Liver (tissue), 3 donors: ENCODE data around the gene FAM53C.

Source experiments
- CTCF ChIP-seq: fragments of 150-350 bp; IDR thresholded peaks from 2 replicates; pipeline ENCODE4 v1.5.1; 2017; ENCODE audit warnings: improper control_type of control experiment, low read depth, low read length; ENCODE audit not compliant: missing input control
- EGR1 ChIP-seq, 2 donors: IDR thresholded peaks; 2 replicates each; pipeline ENCODE4 v1.6.1; 2016 to 2018; ENCODE audit warnings: antibody characterized with exemption in 2 of 2, low read depth in 2 of 2
- FOXA1 ChIP-seq: IDR thresholded peaks from 2 replicates; pipeline ENCODE4 v1.6.1; 2016; ENCODE audit warnings: antibody characterized with exemption
- GABPA ChIP-seq, 2 donors: IDR thresholded peaks in 1 of 2; conservative IDR thresholded peaks in 1 of 2; 2 replicates each; pipeline ENCODE4 v1.6.1; 2016; ENCODE audit warnings: antibody characterized with exemption in 2 of 2, mild to moderate bottlenecking in 1 of 2, moderate library complexity in 1 of 2
- JUND ChIP-seq, 2 donors: IDR thresholded peaks; 2 replicates each; pipeline ENCODE4 v1.6.1; 2016; ENCODE audit warnings: antibody characterized with exemption in 2 of 2
- MAX ChIP-seq: IDR thresholded peaks from 2 replicates; pipeline ENCODE4 v1.6.1; 2016; ENCODE audit warnings: antibody characterized with exemption
- RAD21 ChIP-seq, 2 donors: IDR thresholded peaks; 2 replicates each; pipeline ENCODE4 v1.6.1; 2016; ENCODE audit warnings: antibody characterized with exemption in 2 of 2, mild to moderate bottlenecking in 2 of 2
- REST ChIP-seq: IDR thresholded peaks from 2 replicates; pipeline ENCODE4 v1.6.1; 2016; ENCODE audit warnings: antibody characterized with exemption, mild to moderate bottlenecking
- RXRA ChIP-seq, 2 donors: IDR thresholded peaks; 2 replicates each; pipeline ENCODE4 v1.6.1; 2017 to 2018; ENCODE audit warnings: antibody characterized with exemption in 2 of 2, mild to moderate bottlenecking in 1 of 2
- SP1 ChIP-seq: IDR thresholded peaks from 2 replicates; pipeline ENCODE4 v1.6.1; 2018; ENCODE audit warnings: antibody characterized with exemption, mild to moderate bottlenecking
- TAF1 ChIP-seq: conservative IDR thresholded peaks from 2 replicates; pipeline ENCODE4 v1.6.1; 2016; ENCODE audit warnings: antibody characterized with exemption, mild to moderate bottlenecking
- YY1 ChIP-seq: IDR thresholded peaks from 2 replicates; pipeline ENCODE4 v1.6.1; 2016; ENCODE audit warnings: antibody characterized with exemption, mild to moderate bottlenecking
- ZBTB33 ChIP-seq: IDR thresholded peaks from 2 replicates; pipeline ENCODE4 v1.6.1; 2016; ENCODE audit warnings: antibody characterized with exemption
- donor health status: healthy.
- donor health status: healthy.

GRCh38 chr5:138386290-138386689 is 48.2 kb downstream of the FAM53C start:
- TF ChIP-seq CTCF = no peak
- no peak for TF ChIP-seq REST
- no peak for TF ChIP-seq SP1
- TF ChIP-seq RXRA (IDR thresholded peaks at IDR 0.05) = no peak
- no peak for TF ChIP-seq EGR1 (IDR thresholded peaks at IDR 0.05; ENCODE audit: low read depth in 2 of 2)
- no peak for TF ChIP-seq YY1
- TF ChIP-seq GABPA (IDR thresholded peaks at IDR 0.05 in 1 of 2, conservative IDR thresholded peaks at IDR 0.05 in 1 of 2) = no peak
- TF ChIP-seq FOXA1 = no peak
- TF ChIP-seq MAX = no peak
- TF ChIP-seq RAD21 (IDR thresholded peaks at IDR 0.05) = no peak
- no peak for TF ChIP-seq TAF1
- no peak for TF ChIP-seq ZBTB33
- no peak for TF ChIP-seq JUND (IDR thresholded peaks at IDR 0.05)
